OCI-LY3 (cell line): ENCODE results near the gene CWC25.

ENCODE experiments used
- EZH2phosphoT487 ChIP-seq: fragments of 200-600 bp; shearing (Covaris generic); IDR thresholded peaks from 2 replicates; pipeline ENCODE4 v1.6.1; 2018; ENCODE audit warnings: antibody characterized with exemption, mixed run types, low read depth
- TF ChIP-seq, protein P1 (sequence below): fragments of 200-600, 300-600 bp; sonication (generic); IDR thresholded peaks from 2 replicates; pipeline ENCODE4 v1.5.1; 2014; ENCODE audit warnings: antibody characterized with exemption, low read length, low read depth

GRCh38 chr17:38867968-38868816 is 43.1 kb upstream of the CWC25 start:
- TF ChIP-seq, protein P1, sequence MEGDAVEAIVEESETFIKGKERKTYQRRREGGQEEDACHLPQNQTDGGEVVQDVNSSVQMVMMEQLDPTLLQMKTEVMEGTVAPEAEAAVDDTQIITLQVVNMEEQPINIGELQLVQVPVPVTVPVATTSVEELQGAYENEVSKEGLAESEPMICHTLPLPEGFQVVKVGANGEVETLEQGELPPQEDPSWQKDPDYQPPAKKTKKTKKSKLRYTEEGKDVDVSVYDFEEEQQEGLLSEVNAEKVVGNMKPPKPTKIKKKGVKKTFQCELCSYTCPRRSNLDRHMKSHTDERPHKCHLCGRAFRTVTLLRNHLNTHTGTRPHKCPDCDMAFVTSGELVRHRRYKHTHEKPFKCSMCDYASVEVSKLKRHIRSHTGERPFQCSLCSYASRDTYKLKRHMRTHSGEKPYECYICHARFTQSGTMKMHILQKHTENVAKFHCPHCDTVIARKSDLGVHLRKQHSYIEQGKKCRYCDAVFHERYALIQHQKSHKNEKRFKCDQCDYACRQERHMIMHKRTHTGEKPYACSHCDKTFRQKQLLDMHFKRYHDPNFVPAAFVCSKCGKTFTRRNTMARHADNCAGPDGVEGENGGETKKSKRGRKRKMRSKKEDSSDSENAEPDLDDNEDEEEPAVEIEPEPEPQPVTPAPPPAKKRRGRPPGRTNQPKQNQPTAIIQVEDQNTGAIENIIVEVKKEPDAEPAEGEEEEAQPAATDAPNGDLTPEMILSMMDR = 0 out of 2 replicates have a peak, but pooled peaks have one; percentile 5
- TF ChIP-seq EZH2phosphoT487 = no peak
